ENCODE measurements around the gene CKAP4.
"Not testable (repeated sequence)": the region's sequence is repeated elsewhere in the genome, so short reads cannot be mapped to it uniquely, and the experiment has no call there.

Gene CKAP4

GRCh38 chr12:106247674-106248311 is at the start of gene CKAP4:
Gene CKAP4, minus strand, starts transcription at chr12:106248020. Its CDS starts 169 bp downstream, at chr12:106247851.
- DNase-seq: peak; percentile 17

GRCh38 chr12:106297075-106297474 is 49.3 kb upstream of the CKAP4 start:
- no peak for DNase-seq

- DNase-seq: no peak
These were observed 48.5 kb upstream of the CKAP4 start for GRCh38 chr12:106296179-106296877.

- no peak for DNase-seq
These were observed 44.5 kb upstream of the CKAP4 start for GRCh38 chr12:106292339-106292738.

- DNase-seq: no peak
These were observed 43.5 kb upstream of the CKAP4 start for GRCh38 chr12:106291342-106291741.

- DNase-seq: no peak
These were observed 42.8 kb upstream of the CKAP4 start for GRCh38 chr12:106290666-106291065.

GRCh38 chr12:106289196-106289681 is 41.4 kb upstream of the CKAP4 start:
- DNase-seq: no peak

GRCh38 chr12:106288494-106289195 is 40.8 kb upstream of the CKAP4 start:
- DNase-seq: no peak

GRCh38 chr12:106288101-106288493 is 40.3 kb upstream of the CKAP4 start:
- DNase-seq: no peak

GRCh38 chr12:106287364-106287763 is 39.5 kb upstream of the CKAP4 start:
- DNase-seq: no peak

- not testable (repeated sequence) for DNase-seq
These were observed 38.8 kb upstream of the CKAP4 start for GRCh38 chr12:106286576-106287162.

GRCh38 chr12:106285982-106286381 is 38.2 kb upstream of the CKAP4 start:
- DNase-seq: no peak

GRCh38 chr12:106284358-106285105 is 36.7 kb upstream of the CKAP4 start:
- no peak for DNase-seq

- DNase-seq: peak; percentile 6
These were observed 34.8 kb upstream of the CKAP4 start for GRCh38 chr12:106282457-106283097.

- DNase-seq: no peak
These were observed 34.0 kb upstream of the CKAP4 start for GRCh38 chr12:106281804-106282203.

- peak; percentile 67 for DNase-seq
These were observed 33.4 kb upstream of the CKAP4 start for GRCh38 chr12:106281056-106281782.

- no peak for DNase-seq
These were observed 32.3 kb upstream of the CKAP4 start for GRCh38 chr12:106280106-106280505.

- no peak for DNase-seq
These were observed 28.4 kb upstream of the CKAP4 start for GRCh38 chr12:106276032-106276740.

- no peak for DNase-seq
These were observed 27.6 kb upstream of the CKAP4 start for GRCh38 chr12:106275458-106275857.

- no peak for DNase-seq
These were observed 26.8 kb upstream of the CKAP4 start for GRCh38 chr12:106274575-106275121.
